HEK293 (cell line): ENCODE results near the gene GAPDHS.

Experiments used
- CTCF ChIP-seq: fragments of 450-650 bp; formaldehyde crosslinking; IDR thresholded peaks from 2 replicates; pipeline ENCODE4 v1.5.1; 2016; ENCODE audit warnings: missing biosample characterization, missing genetic modification characterization
- PATZ1 ChIP-seq: fragments of 450-650 bp; formaldehyde crosslinking; IDR thresholded peaks from 2 replicates; pipeline ENCODE4 v1.5.1; 2016; ENCODE audit warnings: missing biosample characterization, missing genetic modification characterization
- REST ChIP-seq: fragments of 450-650 bp; formaldehyde crosslinking; IDR thresholded peaks from 2 replicates; pipeline ENCODE4 v1.5.1; 2016; ENCODE audit warnings: missing biosample characterization, missing genetic modification characterization
- TCF7L2 ChIP-seq: IDR thresholded peaks from 2 replicates; pipeline ENCODE4 v1.6.1; 2011; ENCODE audit warnings: low read depth, mild to moderate bottlenecking, inconsistent platforms, low read length, moderate library complexity, borderline replicate concordance
- ZNF18 ChIP-seq: fragments of 450-650 bp; formaldehyde crosslinking; IDR thresholded peaks from 2 replicates; pipeline ENCODE4 v1.5.1; 2016; ENCODE audit warnings: missing biosample characterization, missing genetic modification characterization
- ZNF48 ChIP-seq: fragments of 450-650 bp; formaldehyde crosslinking; IDR thresholded peaks from 2 replicates; pipeline ENCODE4 v1.5.1; 2016; ENCODE audit warnings: missing biosample characterization, missing genetic modification characterization
- ZNF623 ChIP-seq: fragments of 450-650 bp; formaldehyde crosslinking; IDR thresholded peaks from 2 replicates; pipeline ENCODE4 v1.5.1; 2016; ENCODE audit warnings: missing biosample characterization, missing genetic modification characterization
- ZSCAN30 ChIP-seq: fragments of 450-650 bp; IDR thresholded peaks from 2 replicates; pipeline ENCODE4 v1.5.1; 2018; ENCODE audit warnings: missing biosample characterization, mild to moderate bottlenecking, missing genetic modification characterization, moderate library complexity

- TF ChIP-seq CTCF (tag by site-specific recombination): no peak
- no peak for TF ChIP-seq TCF7L2
- TF ChIP-seq PATZ1 (tag by site-specific recombination): no peak
- no peak for TF ChIP-seq ZNF623 (tag by site-specific recombination)
- no peak for TF ChIP-seq ZNF18 (tag by site-specific recombination)
- no peak for TF ChIP-seq ZNF48 (tag by site-specific recombination)
- no peak for TF ChIP-seq REST (tag by site-specific recombination)
- no peak for TF ChIP-seq ZSCAN30 (tag by site-specific recombination)
Observed at GRCh38 chr19:35566738-35567137, 33.5 kb downstream of the GAPDHS start.
